HG02840 (cell line): ENCODE results near the gene IGSF23.

Experiments
- ATAC-seq: cut with Tn5 transposase; IDR thresholded peaks from one replicate; pipeline ENCODE4 v1.9.1; 2021; ENCODE audit warnings: mild to moderate bottlenecking, moderate library complexity, moderate number of reproducible peaks; ENCODE audit not compliant: unreplicated experiment, low FRiP score

IGSF23 gene, protein sequence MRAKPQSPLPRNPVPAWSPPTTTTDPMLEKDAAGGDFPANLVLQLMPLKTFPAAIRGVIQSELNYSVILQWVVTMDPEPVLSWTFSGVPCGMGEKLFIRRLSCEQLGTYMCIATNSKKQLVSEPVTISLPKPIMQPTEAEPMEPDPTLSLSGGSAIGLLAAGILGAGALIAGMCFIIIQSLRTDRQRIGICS

DNA sequence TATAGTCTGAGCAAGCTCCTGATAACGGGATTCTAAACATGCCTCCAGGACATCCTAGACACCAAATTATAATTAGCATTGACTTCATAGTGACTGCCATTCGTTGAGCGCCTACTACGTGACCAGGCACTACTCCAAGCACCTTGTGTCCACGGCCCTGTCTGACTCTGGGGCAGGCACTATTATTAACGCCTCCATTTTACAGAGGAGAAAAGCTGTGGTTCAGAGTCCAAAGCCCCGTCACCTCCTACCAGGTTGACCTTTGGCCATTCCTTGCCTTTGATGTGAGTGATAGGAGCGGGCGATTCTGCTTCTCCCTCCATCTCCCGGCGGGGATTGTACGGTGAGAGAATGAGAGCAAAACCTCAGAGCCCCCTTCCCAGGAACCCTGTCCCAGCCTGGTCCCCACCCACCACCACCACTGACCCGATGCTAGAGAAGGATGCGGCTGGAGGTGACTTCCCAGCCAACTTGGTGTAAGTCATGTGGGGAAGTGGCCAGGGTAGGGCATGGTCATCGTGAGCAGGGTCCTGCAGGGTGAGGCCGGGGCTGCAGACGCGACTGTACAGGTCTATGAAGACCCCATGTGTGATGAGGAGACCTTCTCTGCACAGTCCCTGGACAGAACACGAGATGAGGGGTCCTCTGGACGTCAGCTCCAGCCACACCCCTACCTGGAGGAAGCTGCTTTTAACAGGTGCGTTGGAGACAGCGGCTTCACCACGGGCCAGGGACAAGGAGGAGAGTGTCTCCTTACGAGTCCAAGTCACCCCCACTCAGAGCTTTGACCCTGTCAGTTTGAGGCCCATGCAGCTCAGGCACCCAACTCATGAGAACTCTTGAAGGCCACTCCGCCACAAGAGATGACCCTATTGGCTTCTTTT lies at the start of gene IGSF23:
IGSF23 (plus strand) TSS at position 269 of the 884 bp plus-strand sequence; CDS start at position 352, 83 bp downstream.
- ATAC-seq, result no peak

DNA sequence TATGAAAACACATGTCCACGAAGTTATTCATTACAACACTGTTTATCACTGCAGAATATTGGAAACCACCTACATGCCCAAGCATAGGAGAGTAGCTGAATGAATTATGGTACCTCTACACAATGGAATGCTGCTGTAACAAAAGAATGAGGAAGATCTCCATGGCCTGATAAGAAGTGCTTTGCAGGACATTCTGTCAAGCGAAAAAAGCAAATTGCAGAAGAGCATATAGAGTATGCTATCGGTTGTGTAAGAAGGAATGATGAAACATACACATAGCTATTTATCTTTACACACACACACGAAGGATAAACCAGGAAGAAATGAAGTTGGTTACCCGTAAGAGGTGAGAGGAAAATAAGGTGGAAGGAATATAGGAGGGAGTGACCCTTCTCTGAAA lies 46.4 kb upstream of the IGSF23 start:
- no peak for ATAC-seq

- ATAC-seq, result no peak
Measured at GRCh38 chr19:44567745-44568144, 45.6 kb upstream of the IGSF23 start.

- no peak for ATAC-seq
Measured at GRCh38 chr19:44570603-44570983, 42.8 kb upstream of the IGSF23 start.

GRCh38 chr19:44570984-44571684 lies 42.2 kb upstream of the IGSF23 start:
- no peak for ATAC-seq

GRCh38 chr19:44571830-44572580 lies 41.4 kb upstream of the IGSF23 start:
- ATAC-seq, result no peak

DNA sequence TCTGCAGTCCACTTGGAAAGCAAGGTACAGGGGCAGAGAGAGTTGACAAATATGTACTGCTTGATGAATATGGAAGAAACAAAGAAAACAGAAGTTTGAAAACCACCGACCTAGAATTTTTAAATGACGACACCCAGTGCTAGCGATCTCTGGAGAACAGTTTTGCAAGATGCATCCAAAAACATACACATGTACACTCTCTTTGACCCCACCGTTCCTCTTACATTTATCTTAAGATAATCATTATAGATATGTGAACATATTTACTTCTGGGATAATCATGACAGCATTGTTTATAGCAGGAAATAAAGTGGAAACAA lies 40.8 kb upstream of the IGSF23 start:
- ATAC-seq, result no peak

- ATAC-seq, result no peak
Measured at GRCh38 chr19:44573183-44573582, 40.2 kb upstream of the IGSF23 start.

GRCh38 chr19:44573627-44574026 lies 39.7 kb upstream of the IGSF23 start:
- no peak for ATAC-seq

DNA sequence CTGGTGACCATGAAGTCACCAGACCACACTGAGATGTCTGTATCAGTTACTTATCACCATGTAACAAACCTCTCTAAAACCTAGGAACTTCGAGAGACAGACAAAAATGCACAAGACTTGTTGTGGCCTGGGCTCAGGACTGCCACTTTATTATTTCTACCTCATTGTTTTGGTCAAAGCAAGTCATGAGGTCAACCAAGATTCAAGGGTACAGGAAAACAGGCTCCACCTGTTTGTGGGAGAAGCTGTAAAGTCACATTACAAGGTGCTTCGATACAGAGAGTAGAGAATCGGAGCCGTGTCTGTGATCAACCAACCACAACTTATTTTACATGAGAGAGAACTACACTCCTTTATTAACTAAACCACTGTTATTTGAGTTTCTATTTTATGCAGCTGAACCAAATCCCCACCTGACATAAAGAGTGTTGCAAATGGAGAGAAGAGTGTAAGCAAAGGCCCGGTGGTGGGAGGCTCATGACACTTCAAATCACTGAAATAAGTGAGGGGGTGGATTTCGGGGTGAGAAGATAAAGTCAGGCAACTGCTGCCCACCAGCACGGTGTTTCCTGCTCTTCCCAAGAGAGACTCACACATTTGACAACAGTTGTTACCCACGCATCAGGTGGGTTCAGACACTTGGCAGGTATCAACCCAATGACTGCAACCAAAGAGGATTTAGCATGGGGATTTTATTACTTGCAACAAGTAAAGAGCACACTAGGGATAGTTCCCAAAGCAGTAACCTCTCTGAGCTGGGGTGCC lies 39.0 kb upstream of the IGSF23 start:
- no peak for ATAC-seq

DNA sequence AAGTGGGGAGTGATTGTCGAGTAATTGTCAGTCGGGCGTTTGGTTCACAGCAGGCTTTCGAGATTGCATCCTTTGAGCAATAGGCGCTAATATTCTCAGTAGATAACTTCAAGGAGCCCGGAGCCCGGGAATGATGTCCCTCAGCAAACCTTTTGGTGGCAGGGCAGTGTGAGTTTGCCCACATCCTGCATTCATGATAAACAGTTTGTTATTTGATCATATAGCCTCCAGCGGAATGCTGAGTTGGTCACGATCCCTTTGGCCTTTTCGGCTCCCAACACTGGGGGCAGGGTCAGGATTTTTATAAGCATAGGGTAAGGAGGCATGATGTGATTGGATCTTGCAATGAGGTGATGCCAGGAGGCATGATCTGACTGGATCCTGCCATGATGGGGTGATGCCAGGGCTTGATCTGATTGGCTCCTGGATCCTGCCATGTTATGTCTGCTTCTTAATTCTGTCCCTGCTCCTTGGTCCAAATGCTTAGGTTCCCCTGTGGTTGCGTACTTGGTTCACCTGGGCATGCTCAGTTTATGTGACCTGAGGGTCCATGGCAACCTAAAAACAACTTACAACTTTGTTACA lies 38.2 kb upstream of the IGSF23 start:
- no peak for ATAC-seq

GRCh38 chr19:44576843-44577565 lies 36.4 kb upstream of the IGSF23 start:
- no peak for ATAC-seq

GRCh38 chr19:44577566-44577874 lies 35.8 kb upstream of the IGSF23 start:
- ATAC-seq, result no peak

DNA sequence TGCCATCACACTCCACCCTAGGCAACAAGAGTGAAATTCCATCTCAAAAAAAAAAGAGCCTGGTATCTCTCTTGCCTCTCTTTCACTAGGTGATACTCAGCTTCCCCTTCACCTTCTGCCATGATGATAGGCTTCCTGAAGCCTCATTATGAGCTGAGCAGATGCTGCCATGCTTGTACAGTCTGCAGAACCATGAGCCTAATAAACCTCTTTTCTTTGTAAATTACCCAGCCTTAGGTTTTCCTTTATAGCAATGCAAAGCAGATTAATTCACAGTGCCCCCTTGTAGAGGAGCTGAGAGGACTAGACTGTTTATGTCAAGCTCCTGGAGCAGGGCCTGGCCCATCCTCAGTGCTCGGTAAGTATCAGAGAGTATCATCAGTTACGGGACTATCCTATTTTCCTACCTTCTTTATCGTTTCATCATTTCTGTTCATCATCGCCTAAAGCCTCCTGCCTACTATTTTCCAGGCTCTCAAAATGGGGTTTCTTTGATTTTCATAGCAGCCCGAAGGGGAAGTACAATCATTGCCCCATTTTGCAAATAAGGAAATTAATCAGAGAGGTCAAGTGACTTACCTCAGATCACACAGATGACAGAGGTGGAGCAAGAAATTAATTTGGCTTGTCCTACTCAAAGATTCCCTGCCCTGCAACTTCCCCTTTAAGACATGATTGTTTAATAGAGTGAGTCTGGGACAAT lies 33.5 kb upstream of the IGSF23 start:
- no peak for ATAC-seq

- ATAC-seq, result no peak
Measured at GRCh38 chr19:44580366-44580895, 32.9 kb upstream of the IGSF23 start.

DNA sequence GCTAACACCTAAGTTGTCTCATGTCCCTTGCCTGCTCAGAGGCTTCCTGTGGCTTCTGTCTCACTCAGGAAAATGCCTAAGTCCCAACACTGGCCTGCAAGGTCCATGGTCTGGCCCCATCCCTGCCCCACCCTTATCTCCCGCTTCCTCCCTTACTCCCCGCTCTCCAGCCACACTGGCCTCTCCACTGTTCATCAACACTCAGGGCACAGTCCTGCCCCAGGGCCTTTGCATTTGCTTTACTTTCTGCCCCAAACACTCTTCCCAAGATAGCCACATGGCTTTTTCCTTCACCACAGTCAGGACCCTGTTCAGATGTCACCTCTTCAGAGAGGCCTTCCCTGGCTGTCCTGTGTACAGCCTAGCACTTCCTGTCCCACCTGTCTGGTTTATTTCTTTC lies 32.1 kb upstream of the IGSF23 start:
- no peak for ATAC-seq

DNA sequence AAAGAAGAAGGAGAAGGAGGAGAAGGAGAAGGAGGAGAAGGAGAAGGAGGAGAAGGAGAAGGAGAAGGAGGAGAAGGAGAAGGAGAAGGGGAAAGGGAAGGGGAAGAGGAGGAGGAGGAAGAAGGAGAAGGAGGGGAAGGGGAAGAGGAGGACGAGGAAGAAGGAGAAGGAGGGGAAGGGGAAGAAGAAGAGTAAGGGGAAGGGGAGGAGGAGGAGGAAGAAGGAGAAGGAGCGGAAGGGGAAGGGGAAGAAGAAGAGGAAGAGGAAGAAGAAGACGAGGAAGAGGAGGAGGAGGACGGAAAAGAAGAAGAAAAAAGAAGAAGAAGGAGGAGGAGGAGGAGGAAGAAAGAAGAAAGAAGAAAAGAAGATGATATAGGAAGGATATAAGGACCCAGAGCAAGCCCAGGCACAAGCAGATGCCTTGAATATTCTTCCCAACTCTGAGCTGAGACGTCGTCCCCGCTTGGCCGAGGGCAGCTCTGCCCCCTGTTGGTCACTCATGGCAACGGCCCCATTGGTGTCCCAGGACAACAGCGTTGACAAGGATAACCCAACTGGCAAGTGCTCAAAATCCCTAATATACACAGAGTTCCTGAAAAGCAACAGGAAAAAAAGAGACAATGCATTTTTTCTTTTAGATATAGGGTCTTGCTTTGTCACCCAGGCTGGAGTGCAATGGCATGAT lies 30.6 kb upstream of the IGSF23 start:
- no peak for ATAC-seq
